Endothelial cell of umbilical vein (primary cell): ENCODE data around the gene BANF2. TPM values are rescaled to one million over a fixed set of nuclear protein-coding genes. Genes with fewer than 3 reads are reported as not detected.

Source experiments
- BruUV-seq: library from RNA; stranded (reverse); fragments of 400-500 nt; replicated peaks from 2 replicates; lab custom pipeline; 2021; lab: Mats Ljungman, UMichigan
- CTCF ChIA-PET: fragments of 300-600, 350-600 bp; sonication (Branson Sonifier 250); formaldehyde crosslinking; loops from one replicate; lab custom pipeline; 2021; ENCODE audit warnings: antibody characterized with exemption, inconsistent platforms; lab: Charles Lee
- POLR2A ChIA-PET: fragments of 300-600, 350-600 bp; sonication (Branson Sonifier 250); formaldehyde crosslinking; loops from one replicate; lab custom pipeline; 2021; ENCODE audit warnings: antibody characterized with exemption, inconsistent platforms; lab: Charles Lee
- DNase-seq: peaks from one replicate; pipeline ENCODE4 v3.0.0-alpha.2; 2011; ENCODE audit warnings: low read depth, low spot score
- FAIRE-seq: peaks from 2 replicates; lab custom pipeline; 2011; peaks lifted over from hg19 to GRCh38; lab: Jason Lieb, UNC
- H2AFZ ChIP-seq: 2 replicates; pipeline ENCODE4 v1.6.0; 2012; ENCODE audit warnings: low read depth, low read length, control low read depth, inconsistent platforms
- H3K27ac ChIP-seq: 2 replicates; pipeline ENCODE4 v1.5.1; 2011; ENCODE audit warnings: low read depth, mild to moderate bottlenecking, control low read depth, low read length, moderate library complexity; ENCODE audit not compliant: insufficient read depth
- H3K27me3 ChIP-seq, 2 experiments: 2 replicates each; pipeline versions ENCODE4 v1.6.0 to v1.6.1; 2011; ENCODE audit warnings: low read length in 2 of 2, mixed read lengths in 1 of 2; ENCODE audit not compliant: control insufficient read depth in 2 of 2, insufficient read depth in 2 of 2
- H3K36me3 ChIP-seq, 2 experiments: 2 replicates in 1 of 2; 3 replicates in 1 of 2; pipeline ENCODE4 v1.5.1; 2011; ENCODE audit warnings: low read length in 2 of 2, mild to moderate bottlenecking in 1 of 2, moderate library complexity in 1 of 2; ENCODE audit not compliant: control insufficient read depth in 2 of 2, insufficient read depth in 2 of 2; ENCODE audit errors: extremely low read depth in 1 of 2
- H3K4me1 ChIP-seq: 3 replicates; pipeline ENCODE4 v1.5.1; 2011; ENCODE audit warnings: mild to moderate bottlenecking, low read length; ENCODE audit not compliant: control insufficient read depth, insufficient read depth; ENCODE audit errors: extremely low read depth
- H3K4me2 ChIP-seq: 2 replicates; pipeline ENCODE4 v1.6.1; 2011; ENCODE audit warnings: low read length, control low read depth, mixed read lengths; ENCODE audit not compliant: insufficient read depth
- H3K4me3 ChIP-seq, 3 experiments: fragments of 200-600 bp in 1 of 3; sonication (generic), shearing (Covaris generic) in 1 of 3; replicated peaks in 1 of 3; 2 replicates each; pipeline ENCODE4 v1.5.1; 2011 to 2016; ENCODE audit warnings: control low read depth in 3 of 3, low read length in 3 of 3, mild to moderate bottlenecking in 2 of 3, inconsistent platforms in 1 of 3, low read depth in 1 of 3, moderate library complexity in 1 of 3; ENCODE audit not compliant: insufficient read depth in 1 of 3
- H3K79me2 ChIP-seq: 2 replicates; pipeline ENCODE4 v1.6.0; 2012; ENCODE audit warnings: low read length, inconsistent platforms; ENCODE audit not compliant: control insufficient read depth, insufficient read depth
- H3K9ac ChIP-seq: replicated peaks from 2 replicates; pipeline ENCODE3; 2011; ENCODE audit warnings: low read length, control low read depth; ENCODE audit not compliant: insufficient read depth; ENCODE audit errors: extremely low read depth
- H3K9me1 ChIP-seq: replicated peaks from 3 replicates; pipeline ENCODE4 v1.6.0; 2011; ENCODE audit warnings: mild to moderate bottlenecking, low read length; ENCODE audit not compliant: control insufficient read depth, insufficient read depth; ENCODE audit errors: extremely low read depth
- H3K9me3 ChIP-seq: replicated peaks from 2 replicates; pipeline ENCODE4 v1.5.1; 2012; ENCODE audit warnings: low read length, inconsistent platforms; ENCODE audit not compliant: control insufficient read depth, insufficient read depth
- H4K20me1 ChIP-seq: replicated peaks from 2 replicates; pipeline ENCODE3; 2011; ENCODE audit warnings: mild to moderate bottlenecking, low read length; ENCODE audit not compliant: control insufficient read depth, insufficient read depth; ENCODE audit errors: extremely low read depth
- CTCF ChIP-seq, 2 donors: IDR thresholded peaks; 1 replicate in 1 of 2; 2 replicates in 1 of 2; pipeline ENCODE4 v1.5.1; 2011; ENCODE audit warnings: low read length in 2 of 2, mild to moderate bottlenecking in 2 of 2, moderate library complexity in 2 of 2, control low read depth in 1 of 2, inconsistent platforms in 1 of 2, low read depth in 1 of 2; ENCODE audit not compliant: insufficient read depth in 1 of 2; ENCODE audit errors: extremely low read depth in 1 of 2
- EZH2 ChIP-seq: IDR thresholded peaks from 2 replicates; pipeline ENCODE4 v1.6.1; 2012; ENCODE audit warnings: borderline replicate concordance, low read depth, mild to moderate bottlenecking, moderate library complexity, low read length, inconsistent platforms; ENCODE audit not compliant: severe bottlenecking
- FOS ChIP-seq: IDR thresholded peaks from 2 replicates; pipeline ENCODE4 v1.6.1; 2011; ENCODE audit warnings: mild to moderate bottlenecking, low read length, moderate library complexity, borderline replicate concordance; ENCODE audit not compliant: insufficient read depth
- GATA2 ChIP-seq: IDR thresholded peaks from 2 replicates; pipeline ENCODE4 v1.7.0; 2011; ENCODE audit warnings: low read depth, mild to moderate bottlenecking, moderate library complexity, mixed read lengths, low read length; ENCODE audit not compliant: insufficient read length, insufficient read depth
- JUN ChIP-seq: IDR thresholded peaks from 2 replicates; pipeline ENCODE4 v1.6.1; 2011; ENCODE audit warnings: borderline replicate concordance, low read depth; ENCODE audit not compliant: insufficient read length, insufficient read depth
- MAX ChIP-seq: IDR thresholded peaks from 2 replicates; pipeline ENCODE4 v1.6.1; 2011; ENCODE audit not compliant: insufficient read depth, insufficient read length
- MYC ChIP-seq: IDR thresholded peaks from one replicate; pipeline ENCODE4 v1.6.1; 2011; ENCODE audit warnings: mild to moderate bottlenecking, low read depth, low read length
- POLR2A ChIP-seq: IDR thresholded peaks from 2 replicates; pipeline ENCODE4 v1.6.1; 2012; ENCODE audit warnings: low read depth, mild to moderate bottlenecking, control low read depth, low read length
- POLR2AphosphoS5 ChIP-seq: IDR thresholded peaks from 2 replicates; pipeline ENCODE4 v1.6.1; 2012; ENCODE audit warnings: low read depth, mild to moderate bottlenecking, control low read depth, low read length, moderate library complexity; ENCODE audit not compliant: insufficient read depth
- dilution Hi-C: fragments of 300-500 bp; cut with MboI; formaldehyde crosslinking; loops from one replicate; pipeline ENCODE4 v1.15.0; 2019; ENCODE audit warnings: low sequenced_read_pairs; ENCODE audit not compliant: extremely low pct_ligation_motif_present
- intact Hi-C: fragments of 100-400 bp; cut with micrococcal nuclease; formaldehyde crosslinking; loops from one replicate; pipeline ENCODE4 v1.10.0; 2022
- polyA plus RNA-seq, 4 experiments: library from polyadenylated mRNA; depleted of rRNA in 3 of 4; stranded (reverse) in 3 of 4; unstranded in 1 of 4; fragments of >200 nt; gene quantifications; 2 replicates each; pipeline versions ENCODE4 v1.2.1 to v1.2.3, GENCODE V29; 2011 to 2012; ENCODE audit warnings: missing spikeins in 1 of 4
- total RNA-seq: library from RNA; stranded (reverse); gene quantifications from 2 replicates; pipeline ENCODE4 v1.2.3, GENCODE V29; 2021

The BANF2 gene
- total and polyA plus RNA-seq, 2 donors (not counting 3 experiments of a cell fraction or from before 2014, with no cell fraction given) = not detected

DNA sequence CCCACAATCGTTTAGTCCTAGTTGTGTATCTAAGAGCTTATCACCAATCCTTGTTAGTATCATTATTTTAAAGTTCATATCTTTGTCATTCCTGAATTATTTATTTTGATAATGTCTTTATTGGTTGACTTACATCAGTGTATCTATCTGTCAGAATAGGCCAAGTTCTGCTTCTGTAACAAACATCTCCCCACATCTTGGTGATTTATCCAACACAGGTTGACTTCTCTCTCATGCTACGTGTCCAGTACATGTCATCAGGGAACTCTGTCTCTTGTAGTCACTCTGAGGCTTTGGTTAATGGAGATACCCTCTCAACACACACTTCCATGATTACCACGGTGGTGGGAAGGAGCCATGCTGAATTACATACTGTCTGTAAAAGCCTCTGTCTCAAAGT, 38.4 kb downstream of the BANF2 start:
- H3K27ac ChIP-seq = no peak overlapping the region
- H3K36me3 ChIP-seq = no peaks in the 10 kb centered on the region
- ChIA-PET CTCF (interaction anchor here (1.3 to 1.6 kb wide), 2 partner anchors 12 to 15 kb away, joined by 4 read pairs; no protein-coding TSS in a partner anchor), POLR2A (no interaction called here)
- TF ChIP-seq FOS (no peak), MYC (no peak), JUN (no peak), POLR2AphosphoS5 (no peak), CTCF (IDR thresholded peaks at IDR 0.05; ENCODE audit: extremely low read depth in 1 of 2, insufficient read depth in 1 of 2, low read depth in 1 of 2, low read length in 2 of 2) (no peak), GATA2 (no peak), MAX (no peak), POLR2A (no peak), EZH2 (no peak)
- no peak overlapping the region for H3K4me3 ChIP-seq
- no peak for DNase-seq
- no peaks in the 10 kb centered on the region for H3K9me1 ChIP-seq
- H3K79me2 ChIP-seq = no peaks in the 10 kb centered on the region
- intact Hi-C loops (no loop called here), dilution Hi-C loops (no loop called here)
- H2AFZ ChIP-seq = no peak overlapping the region
- no peaks in the 10 kb centered on the region for H4K20me1 ChIP-seq
- H3K9ac ChIP-seq = no peak overlapping the region
- no peaks in the 10 kb centered on the region for H3K9me3 ChIP-seq
- no peak overlapping the region for H3K4me2 ChIP-seq
- peaks cover 2 to 3% of the 10 kb centered on the region in 2 experiments for H3K27me3 ChIP-seq
- peaks cover 7% of the 10 kb centered on the region for H3K4me1 ChIP-seq
- BruUV-seq = no TSS peak
- no peak for FAIRE-seq
